IPS DF 6.9 (cell line): ENCODE measurements around the gene PLXNA1.

Source experiments
- DNase-seq: peaks from one replicate; pipeline ENCODE4 v3.0.0-alpha.2; 2013; ENCODE audit warnings: low read depth, low spot score
- H3K27ac ChIP-seq: one replicate; pipeline ENCODE4 v1.5.1; 2013; ENCODE audit warnings: low read length, control low read depth
- H3K27me3 ChIP-seq: 2 replicates; pipeline ENCODE4 v1.6.1; 2013; ENCODE audit warnings: mild to moderate bottlenecking, low read length; ENCODE audit not compliant: control insufficient read depth, insufficient read depth
- H3K36me3 ChIP-seq: 2 replicates; pipeline ENCODE4 v1.6.1; 2013; ENCODE audit warnings: low read length; ENCODE audit not compliant: control insufficient read depth, insufficient read depth
- H3K4me1 ChIP-seq: 2 replicates; pipeline ENCODE4 v1.6.1; 2013; ENCODE audit warnings: low read length; ENCODE audit not compliant: control insufficient read depth, insufficient read depth
- H3K4me3 ChIP-seq: 2 replicates; pipeline ENCODE4 v1.5.1; 2013; ENCODE audit warnings: mild to moderate bottlenecking, low read length
- H3K9me3 ChIP-seq: 2 replicates; pipeline ENCODE4 v1.6.1; 2013; ENCODE audit warnings: low read length, inconsistent platforms; ENCODE audit not compliant: control insufficient read depth, insufficient read depth
- WGBS: extraction: QIAGEN DNeasy Blood & Tissue Kit; methylation state at CpG from one replicate; pipeline ENCODE4 v1.1.7; 2013; ENCODE audit warnings: mixed read lengths, missing lambda C conversion rate; ENCODE audit not compliant: insufficient read length, insufficient coverage; 5-methylcytosine and 5-hydroxymethylcytosine counted together

PLXNA1 gene

DNA sequence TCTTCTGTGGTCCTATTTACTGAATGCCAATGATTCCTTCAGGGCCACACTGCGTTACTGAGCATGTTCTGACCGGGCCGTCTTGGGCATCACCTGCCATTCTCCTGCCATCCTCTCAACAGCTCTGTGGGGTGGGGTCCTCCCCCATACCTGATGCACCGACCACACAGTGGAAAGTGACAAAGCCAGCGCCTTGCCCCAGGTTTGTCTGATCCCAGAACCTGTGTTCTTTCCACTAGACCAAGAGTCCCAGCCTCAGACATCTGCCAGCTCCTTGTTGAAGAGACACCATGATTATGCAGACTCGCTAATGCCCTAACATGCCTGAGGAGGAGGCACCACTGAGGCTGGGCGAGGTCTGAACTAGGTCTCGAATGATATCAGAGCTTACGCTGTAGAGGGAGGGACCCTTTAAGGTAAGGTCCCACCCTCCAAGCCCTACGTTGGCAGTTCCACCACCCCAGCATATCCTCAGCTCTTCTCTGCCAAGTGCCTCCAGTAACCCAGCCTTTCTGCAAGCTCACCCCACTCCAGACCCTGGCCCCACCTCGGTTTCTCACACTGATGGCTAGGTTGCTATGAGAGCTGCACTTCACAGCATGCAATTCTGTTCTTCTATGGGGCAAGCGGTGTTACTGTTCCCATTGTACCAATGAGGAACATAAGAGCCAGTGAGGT, 29.8 kb upstream of the PLXNA1 start:
- DNase-seq = no peak
- Histone ChIP-seq H3K27ac (no peak overlapping the region), H3K4me1 (no peaks in the 10 kb centered on the region), H3K9me3 (no peaks in the 10 kb centered on the region), H3K36me3 (no peaks in the 10 kb centered on the region; the same call in 1 of the 2 replicates), H3K27me3 (no peaks in the 10 kb centered on the region), H3K4me3 (no peak overlapping the region)
- WGBS = no CpG with 5 or more reads among the region's 12 CpGs

DNA sequence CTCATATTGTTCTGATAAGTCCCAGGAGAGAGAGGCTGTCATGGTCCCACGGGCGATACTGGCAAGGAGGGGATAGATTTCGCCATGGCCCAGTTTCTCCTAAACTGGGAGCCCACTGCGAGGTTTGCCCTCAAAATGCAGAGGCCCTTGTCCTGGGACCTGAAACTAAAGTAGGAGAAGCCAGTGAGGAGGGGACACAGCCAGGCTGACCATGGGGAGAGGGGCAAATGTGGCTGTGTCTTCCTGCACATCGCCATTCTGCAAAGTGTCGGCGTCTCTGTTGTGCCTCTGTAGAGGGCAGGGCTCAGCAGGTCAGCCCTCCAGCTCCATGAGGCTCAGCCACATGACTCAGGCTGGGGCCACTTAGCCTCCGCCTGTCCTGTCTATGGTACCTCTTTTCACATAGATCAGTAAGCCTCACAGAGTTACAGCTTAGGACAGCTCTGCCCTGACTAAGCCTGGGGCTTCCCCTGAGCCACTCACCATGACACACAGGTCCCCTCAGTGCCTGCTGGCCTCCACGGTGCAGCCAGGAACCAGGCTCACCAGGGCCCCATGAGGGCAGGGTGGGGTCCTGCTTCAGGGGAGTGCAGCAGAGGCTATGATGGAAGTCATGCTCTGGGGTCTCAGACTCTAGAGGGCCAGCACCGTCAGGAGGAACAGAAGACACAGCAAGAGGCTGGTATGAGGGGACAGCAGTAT, 28.6 kb upstream of the PLXNA1 start:
- Histone ChIP-seq H3K27me3 (no peaks in the 10 kb centered on the region), H3K4me1 (no peaks in the 10 kb centered on the region), H3K36me3 (no peaks in the 10 kb centered on the region; the same call in 1 of the 2 replicates), H3K27ac (no peak overlapping the region), H3K9me3 (no peaks in the 10 kb centered on the region), H3K4me3 (no peak overlapping the region)
- DNase-seq = no peak
- no CpG with 5 or more reads among the region's 10 CpGs for WGBS

DNA sequence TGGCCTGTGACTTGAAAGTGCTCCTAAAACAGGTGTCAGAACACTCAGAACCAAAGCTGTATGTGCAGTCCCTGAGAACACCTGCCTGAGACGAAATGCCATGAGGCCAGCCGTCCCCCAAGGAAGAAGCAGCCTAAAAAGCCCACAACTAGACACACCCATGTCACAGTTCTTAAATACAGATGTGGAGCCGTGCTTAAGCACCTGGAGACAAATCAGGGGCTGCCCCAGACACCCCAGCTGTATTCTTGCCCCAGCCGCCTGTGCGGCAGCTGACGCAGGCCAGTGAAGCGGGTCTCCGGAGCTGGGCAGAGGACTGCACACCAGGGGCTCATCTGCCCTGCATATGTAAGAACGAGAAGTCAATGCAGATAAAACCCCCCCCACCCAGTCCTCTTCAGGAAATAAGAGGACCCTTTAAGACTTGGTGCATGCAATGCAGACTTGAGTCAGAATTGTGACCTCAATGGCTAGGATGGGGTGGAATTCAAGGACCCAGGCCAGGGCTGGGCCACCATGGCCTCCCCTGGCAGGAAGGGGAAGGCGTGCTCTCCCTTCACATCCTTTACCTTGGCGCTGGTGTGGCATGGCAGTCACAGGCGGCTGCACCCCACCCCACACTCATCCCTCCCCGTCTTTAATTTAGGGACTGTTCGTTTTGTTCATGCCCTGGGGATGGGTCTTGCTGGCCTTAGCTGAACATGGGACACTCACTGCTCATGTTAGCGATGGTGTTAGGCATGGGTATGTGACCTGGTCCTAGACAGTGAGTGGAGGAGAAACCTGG, 27.7 kb upstream of the PLXNA1 start:
- Histone ChIP-seq H3K36me3 (no peaks in the 10 kb centered on the region), H3K9me3 (no peaks in the 10 kb centered on the region), H3K4me1 (no peaks in the 10 kb centered on the region), H3K27me3 (no peaks in the 10 kb centered on the region), H3K27ac (no peak overlapping the region), H3K4me3 (no peak overlapping the region)
- DNase-seq = no peak
- no CpG with 5 or more reads among the region's 15 CpGs for WGBS

DNA sequence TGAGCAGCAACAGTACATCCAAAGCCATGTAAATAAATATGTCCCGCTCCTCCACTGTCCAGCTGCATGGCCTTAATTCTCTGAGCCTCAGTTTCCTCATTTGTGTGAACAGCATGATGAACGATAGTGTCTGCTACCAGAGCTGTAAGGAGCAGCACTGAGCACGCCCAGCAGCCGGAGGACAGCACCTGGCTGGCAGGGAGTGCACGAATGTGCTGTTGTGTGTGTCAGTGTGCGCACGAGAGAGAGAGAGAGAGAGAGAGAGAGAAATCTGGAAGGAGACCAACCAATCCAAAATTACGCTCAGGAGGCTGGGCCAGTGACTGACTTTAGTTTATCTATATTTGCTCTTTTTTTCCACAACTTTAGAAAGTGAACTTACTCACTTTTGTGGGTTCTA, 26.6 kb upstream of the PLXNA1 start:
- Histone ChIP-seq H3K27ac (no peak overlapping the region), H3K9me3 (no peaks in the 10 kb centered on the region)
- WGBS = no CpG with 5 or more reads among the region's 8 CpGs

DNA sequence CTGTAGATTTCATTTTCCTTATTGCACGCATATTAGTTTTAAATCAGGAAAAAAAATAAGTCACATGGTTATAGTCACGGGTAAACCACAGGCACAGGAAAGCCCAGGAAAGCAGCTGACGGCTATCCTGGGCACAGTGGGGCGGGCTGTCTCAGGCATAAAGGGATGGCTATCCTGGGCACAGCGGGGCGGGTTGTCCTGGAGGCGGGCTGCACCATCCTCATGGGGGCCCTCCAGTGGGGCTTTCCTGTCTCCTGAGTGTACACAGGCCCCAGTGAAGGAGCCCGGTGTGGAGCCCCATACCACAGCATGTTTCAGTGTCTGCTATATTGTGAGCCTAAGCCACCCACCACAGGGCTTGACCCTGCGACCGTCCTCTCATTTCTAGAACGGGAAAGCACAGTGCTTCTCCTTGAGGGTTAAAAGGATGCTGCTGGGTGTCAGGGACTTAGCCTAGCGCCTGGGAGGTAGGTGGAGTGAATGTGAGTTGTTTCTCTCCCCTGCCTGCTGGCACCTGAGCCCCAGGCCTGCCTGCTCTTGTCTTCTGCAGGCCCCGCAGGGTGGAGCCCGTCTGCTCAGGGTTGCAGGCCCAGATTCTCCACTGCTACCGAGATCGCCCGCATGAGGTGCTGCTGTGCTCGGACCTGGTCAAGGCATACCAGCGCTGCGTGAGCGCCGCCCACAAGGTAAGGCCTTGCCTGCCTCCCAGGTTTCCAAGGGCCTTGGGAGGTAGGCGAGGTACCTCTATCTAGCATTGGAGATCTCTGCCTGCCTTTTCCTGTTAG, 25.9 kb upstream of the PLXNA1 start:
- H3K27me3 ChIP-seq = no peaks in the 10 kb centered on the region

More for the DNA sequence above, 26.6 kb upstream of the PLXNA1 start:
- H3K36me3 ChIP-seq = no peaks in the 10 kb centered on the region
- H3K4me1 ChIP-seq = no peaks in the 10 kb centered on the region
- H3K4me3 ChIP-seq = no peak overlapping the region
- H3K27me3 ChIP-seq = no peaks in the 10 kb centered on the region
- no peak for DNase-seq

DNA sequence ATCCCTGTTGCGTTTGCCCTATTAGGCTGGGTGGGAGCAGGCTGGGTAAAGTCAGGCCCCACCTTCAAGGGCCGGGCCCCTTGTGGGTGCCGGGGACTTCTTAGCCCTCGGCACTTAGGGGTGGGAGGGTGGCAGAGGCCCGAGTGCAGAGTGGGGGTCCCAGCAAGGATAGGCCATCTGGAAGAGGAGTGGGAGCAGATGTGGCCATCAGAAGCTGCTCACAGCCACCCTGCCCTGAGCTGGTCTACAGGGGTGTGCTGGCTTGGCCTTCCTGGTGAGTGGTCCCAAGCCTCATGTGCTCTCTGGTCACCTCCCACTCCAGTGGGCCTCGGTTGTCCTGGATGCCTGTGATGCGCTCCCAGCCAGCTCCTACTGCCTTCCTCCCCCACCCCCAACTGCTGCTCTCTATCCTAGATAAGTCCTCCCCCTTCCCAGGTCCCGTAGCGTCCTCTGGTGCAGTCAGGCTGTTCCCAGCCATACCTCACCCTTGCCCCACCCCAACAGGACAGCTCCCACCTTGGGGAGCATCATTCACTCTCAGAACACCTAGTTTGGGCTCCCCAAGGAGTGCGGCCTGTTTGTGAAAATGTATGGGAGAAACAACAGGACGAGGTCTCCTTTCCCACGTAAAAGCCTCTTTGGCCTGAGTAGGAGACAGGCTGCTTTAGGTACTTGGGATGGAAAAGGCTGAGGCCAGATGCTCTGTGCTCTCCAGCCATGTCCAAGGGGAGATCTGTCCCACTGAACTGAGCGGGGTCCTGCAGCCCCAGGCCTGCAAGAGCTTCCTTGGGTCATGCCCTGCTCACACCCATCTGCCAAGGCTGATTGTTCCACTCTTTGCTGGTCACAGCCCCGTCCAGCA, 24.9 kb upstream of the PLXNA1 start:
- no peak overlapping the region for H3K27ac ChIP-seq
- H3K4me3 ChIP-seq = no peak overlapping the region
- no CpG with 5 or more reads among the region's 14 CpGs for WGBS
- no peaks in the 10 kb centered on the region for H3K36me3 ChIP-seq
- H3K4me1 ChIP-seq = no peaks in the 10 kb centered on the region
- no peaks in the 10 kb centered on the region for H3K9me3 ChIP-seq
- no peak for DNase-seq
- H3K27me3 ChIP-seq = no peaks in the 10 kb centered on the region

More for the DNA sequence above, 25.9 kb upstream of the PLXNA1 start:
- Histone ChIP-seq H3K9me3 (no peaks in the 10 kb centered on the region), H3K4me3 (no peak overlapping the region), H3K4me1 (no peaks in the 10 kb centered on the region), H3K36me3 (no peaks in the 10 kb centered on the region), H3K27ac (no peak overlapping the region)
- DNase-seq = no peak
- no CpG with 5 or more reads among the region's 23 CpGs for WGBS

DNA sequence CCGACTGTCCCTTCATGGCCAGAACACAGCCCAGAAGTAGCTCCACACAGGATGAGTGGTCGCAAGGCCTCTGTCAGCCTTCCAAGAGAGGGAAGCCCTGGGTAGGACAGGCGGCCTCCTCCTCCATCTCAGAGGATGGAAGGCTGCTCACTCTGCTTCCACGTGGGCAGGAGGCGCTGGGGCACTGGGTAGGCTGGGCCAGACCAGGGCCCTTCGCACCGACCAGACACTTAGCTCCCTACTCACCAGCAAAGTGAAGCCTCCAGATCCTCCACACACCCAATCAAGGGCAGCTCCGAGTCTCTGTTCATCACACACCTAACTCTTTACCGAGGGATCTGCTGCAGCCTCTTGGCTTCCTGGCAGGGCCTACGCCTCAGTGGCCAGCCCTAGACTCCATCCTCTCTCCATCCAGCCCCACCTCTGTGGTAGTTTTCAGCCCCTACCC, 24.3 kb upstream of the PLXNA1 start:
- Histone ChIP-seq H3K4me1 (no peaks in the 10 kb centered on the region), H3K36me3 (no peaks in the 10 kb centered on the region), H3K4me3 (no peak overlapping the region), H3K9me3 (no peaks in the 10 kb centered on the region), H3K27ac (no peak overlapping the region), H3K27me3 (no peaks in the 10 kb centered on the region)
- no peak for DNase-seq
- WGBS = no CpG with 5 or more reads among the region's 10 CpGs

DNA sequence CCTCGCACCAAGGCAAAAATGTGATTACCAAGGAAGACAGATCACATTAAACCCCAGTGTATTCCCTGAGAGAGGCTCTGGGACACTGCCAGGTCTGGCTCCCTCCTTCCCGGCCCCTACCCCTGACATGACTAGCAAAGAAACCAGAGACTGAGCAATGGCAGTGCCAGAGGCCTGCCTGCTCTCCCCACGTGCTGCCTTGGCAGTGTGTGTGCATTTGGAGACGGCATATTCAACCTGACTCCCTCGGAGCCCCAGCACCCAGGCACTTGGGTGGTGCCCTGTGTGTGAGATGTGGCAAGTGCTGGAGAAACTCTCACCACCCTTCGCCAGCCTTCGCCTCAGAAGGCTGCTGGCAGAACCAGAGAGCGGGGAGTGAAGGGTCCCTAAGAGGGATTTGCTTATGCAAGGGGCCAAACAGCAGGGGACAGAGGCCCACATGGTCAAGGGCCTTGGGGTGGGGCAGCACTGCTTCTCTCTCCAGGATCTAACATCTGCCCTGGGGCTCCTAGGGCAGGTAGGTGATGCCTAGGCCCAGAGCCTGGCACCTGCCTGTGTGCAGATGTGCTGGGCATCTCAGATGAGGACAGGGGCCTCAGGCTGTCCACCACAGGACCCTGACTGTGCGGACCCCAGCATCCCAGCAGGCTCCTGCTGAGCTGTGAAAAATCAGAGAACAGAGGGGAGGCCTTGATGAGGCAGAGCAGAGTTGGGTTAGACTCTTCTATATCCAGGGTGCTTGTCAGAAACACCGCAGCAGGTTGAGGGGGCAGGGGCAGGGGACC, 23.6 kb upstream of the PLXNA1 start:
- H3K4me1 ChIP-seq = no peaks in the 10 kb centered on the region
- no peak overlapping the region for H3K27ac ChIP-seq
- DNase-seq = no peak
- no peaks in the 10 kb centered on the region for H3K9me3 ChIP-seq
- no peaks in the 10 kb centered on the region for H3K36me3 ChIP-seq
- H3K27me3 ChIP-seq = no peaks in the 10 kb centered on the region
- H3K4me3 ChIP-seq = no peak overlapping the region
- WGBS = no CpG with 5 or more reads among the region's 10 CpGs

DNA sequence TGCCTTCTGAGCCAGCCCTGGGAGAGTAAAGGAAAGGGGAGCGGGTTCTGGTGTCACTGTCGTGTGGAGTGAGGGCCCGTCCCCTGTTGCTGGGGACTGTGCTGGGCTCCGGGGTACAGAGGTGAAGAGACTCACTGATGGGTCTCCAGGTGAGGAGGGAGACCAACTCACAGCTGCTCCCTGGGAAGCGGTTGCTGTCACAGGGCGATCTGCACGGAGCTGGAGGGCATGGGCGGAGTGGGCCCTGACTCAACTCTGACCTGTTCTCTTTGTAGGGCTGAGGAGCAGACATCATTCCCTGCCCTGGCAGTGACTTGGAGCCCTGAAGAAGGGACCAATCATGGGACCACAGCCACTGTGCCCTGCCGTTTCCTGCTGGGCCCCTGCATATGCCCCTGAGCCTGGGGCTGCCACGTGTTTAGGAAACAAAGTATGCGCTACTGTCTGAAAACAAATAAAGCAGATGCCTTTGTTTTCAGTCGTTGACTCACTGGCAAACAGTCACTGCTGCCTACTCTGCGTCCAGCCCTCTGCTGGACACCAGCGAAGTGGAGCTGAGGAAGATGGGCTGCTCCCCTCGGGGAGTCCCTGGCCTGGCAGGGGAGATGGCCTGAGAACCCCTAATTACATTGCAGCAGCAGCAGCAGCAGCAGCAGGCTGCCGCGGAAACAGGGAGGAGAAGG, 22.9 kb upstream of the PLXNA1 start:
- no CpG with 5 or more reads among the region's 17 CpGs for WGBS
- Histone ChIP-seq H3K36me3 (no peaks in the 10 kb centered on the region), H3K4me3 (no peak overlapping the region), H3K4me1 (no peaks in the 10 kb centered on the region), H3K27me3 (no peaks in the 10 kb centered on the region), H3K9me3 (no peaks in the 10 kb centered on the region), H3K27ac (no peak overlapping the region)
- DNase-seq = no peak
